Fibroblast of villous mesenchyme (primary cell): ENCODE measurements around the gene DCTN2. TPM values are rescaled to one million over a fixed set of nuclear protein-coding genes. Genes with fewer than 3 reads are reported as not detected.
A peak's percentile ranks its signal among the peaks of the same experiment; 100 is the strongest.

ENCODE experiments used
- DNase-seq: peaks from one replicate; pipeline ENCODE4 v3.0.0-alpha.2; 2010; ENCODE audit warnings: low read depth
- H3K4me3 ChIP-seq: 2 replicates; pipeline ENCODE4 v1.5.1; 2011; ENCODE audit warnings: low read depth, mild to moderate bottlenecking, low read length
- CTCF ChIP-seq: IDR thresholded peaks from 2 replicates; pipeline ENCODE4 v1.5.1; 2012; ENCODE audit warnings: low read depth, mild to moderate bottlenecking, low read length; ENCODE audit not compliant: insufficient read depth
- total RNA-seq: library from RNA; depleted of rRNA; stranded (reverse); fragments of >200 nt; gene quantifications from 2 replicates; pipeline ENCODE4 v1.2.3, GENCODE V29; 2012

The DCTN2 gene
- total RNA-seq, 1 donor, result 111 TPM

GRCh38 chr12:57526477-57527126, 20.4 kb downstream of the DCTN2 start:
- DNase-seq, result no peak
- no peak overlapping the region for H3K4me3 ChIP-seq
- no peak for TF ChIP-seq CTCF

GRCh38 chr12:57525615-57526383, 21.2 kb downstream of the DCTN2 start:
- no peak for DNase-seq
- no peak for TF ChIP-seq CTCF
- no peak overlapping the region for H3K4me3 ChIP-seq

- no peak for TF ChIP-seq CTCF
- no peak for DNase-seq
- peak overlapping the region; percentile 87 for H3K4me3 ChIP-seq
These were observed 22.0 kb downstream of the DCTN2 start for GRCh38 chr12:57524814-57525614.

- no peak for TF ChIP-seq CTCF
- DNase-seq, result no peak
- peak overlapping the region; percentile 87 for H3K4me3 ChIP-seq
These were observed 23.0 kb downstream of the DCTN2 start for GRCh38 chr12:57523706-57524614.

- TF ChIP-seq CTCF, result peak; percentile 8
- H3K4me3 ChIP-seq, result peak overlapping the region; percentile 87
- DNase-seq, result peak; percentile 79
These were observed 23.9 kb downstream of the DCTN2 start for GRCh38 chr12:57522887-57523705.
